T-cell (primary cell): ENCODE results near the gene ITGB1BP2. TPM values are rescaled to one million over a fixed set of nuclear protein-coding genes. Genes with fewer than 3 reads are reported as not detected.
"Not testable (repeated sequence)": the region's sequence is repeated elsewhere in the genome, so short reads cannot be mapped to it uniquely, and the experiment has no call there.

ENCODE experiments used
- ATAC-seq, 4 experiments: fragments of 200-7000 bp in 3 of 4; fragments of 150-1000 bp in 1 of 4; cut with Tn5 transposase; replicated peaks in 1 of 4; 1 replicate in 3 of 4; 2 replicates in 1 of 4; pipeline ENCODE4 v1.10.0; 2021; ENCODE audit warnings: moderate library complexity in 3 of 4, mild to moderate bottlenecking in 2 of 4, moderate number of reproducible peaks in 1 of 4
- CTCF ChIA-PET, 2 donors: fragments of 300-600 bp; sonication (Branson Sonifier 250); formaldehyde crosslinking; loops; one replicate each; lab custom pipeline; 2022; ENCODE audit warnings: antibody characterized with exemption in 2 of 2; lab: Charles Lee
- POLR2A ChIA-PET, 2 donors: fragments of 300-600 bp; sonication (Branson Sonifier 250); formaldehyde crosslinking; loops; one replicate each; lab custom pipeline; 2022; ENCODE audit warnings: antibody characterized with exemption in 2 of 2; lab: Charles Lee
- DNase-seq, 35 experiments: peaks; one replicate each; pipeline versions ENCODE4 v3.0.0 to v3.0.0-alpha.2; 2013 to 2023
- H3K27ac ChIP-seq: one replicate; pipeline ENCODE4 v1.5.1; 2013; ENCODE audit warnings: low read length
- H3K27me3 ChIP-seq, 2 experiments: replicated peaks in 1 of 2; 1 replicate in 1 of 2; 2 replicates in 1 of 2; pipeline versions ENCODE4 v1.6.1 to v1.7.0; 2013; ENCODE audit warnings: low read length in 1 of 2, mixed read lengths in 1 of 2; ENCODE audit not compliant: control insufficient read depth in 2 of 2, insufficient read depth in 2 of 2; ENCODE audit errors: extremely low read depth in 1 of 2
- H3K36me3 ChIP-seq, 2 donors: 1 replicate in 1 of 2; 2 replicates in 1 of 2; pipeline versions ENCODE4 v1.6.1 to v1.7.0; 2013; ENCODE audit warnings: low read length in 1 of 2; ENCODE audit not compliant: control insufficient read depth in 2 of 2, insufficient read depth in 1 of 2; ENCODE audit errors: extremely low read depth in 1 of 2
- H3K4me1 ChIP-seq, 2 experiments: 1 replicate in 1 of 2; 2 replicates in 1 of 2; pipeline versions ENCODE4 v1.6.1 to v1.7.0; 2013; ENCODE audit warnings: low read length in 2 of 2, mixed read lengths in 1 of 2; ENCODE audit not compliant: insufficient read depth in 2 of 2, control insufficient read depth in 1 of 2; ENCODE audit errors: extremely low read depth in 1 of 2
- H3K4me3 ChIP-seq, 2 donors: 1 replicate in 1 of 2; 2 replicates in 1 of 2; pipeline versions ENCODE4 v1.5.1 to v1.7.0; 2013; ENCODE audit warnings: mild to moderate bottlenecking in 2 of 2, low read length in 1 of 2, moderate library complexity in 1 of 2; ENCODE audit not compliant: control insufficient read depth in 1 of 2; ENCODE audit errors: extremely low read depth in 1 of 2
- H3K9me3 ChIP-seq: 2 replicates; pipeline ENCODE4 v1.7.0; 2013
- H3K27ac Mint-ChIP-seq, 2 donors: one replicate each; pipeline ENCODE4 v1.8.0; 2020 to 2021; ENCODE audit warnings: mild to moderate bottlenecking in 2 of 2, mixed read lengths in 2 of 2
- H3K27me3 Mint-ChIP-seq, 2 donors: one replicate each; pipeline ENCODE4 v1.8.0; 2021 to 2022; ENCODE audit warnings: mixed read lengths in 2 of 2
- H3K36me3 Mint-ChIP-seq: one replicate; pipeline ENCODE4 v1.8.0; 2021; ENCODE audit warnings: mixed read lengths
- H3K4me1 Mint-ChIP-seq, 3 donors: one replicate each; pipeline ENCODE4 v1.8.0; 2020 to 2022; ENCODE audit warnings: mixed read lengths in 3 of 3, mild to moderate bottlenecking in 1 of 3
- H3K4me3 Mint-ChIP-seq, 3 donors: one replicate each; pipeline ENCODE4 v1.8.0; 2020 to 2022; ENCODE audit warnings: mild to moderate bottlenecking in 3 of 3, mixed read lengths in 3 of 3, moderate library complexity in 3 of 3
- H3K9me3 Mint-ChIP-seq, 3 donors: one replicate each; pipeline ENCODE4 v1.8.0; 2020 to 2022; ENCODE audit warnings: mixed read lengths in 3 of 3
- WGBS: methylation state at CpG from one replicate; pipeline ENCODE4 v1.1.5; 2013; ENCODE audit warnings: missing lambda C conversion rate; ENCODE audit not compliant: insufficient coverage; 5-methylcytosine and 5-hydroxymethylcytosine counted together
- total RNA-seq, 35 experiments: library from RNA in 6 of 35; stranded (reverse) in 6 of 35; fragments of 120-200 nt in 1 of 35; gene quantifications; one replicate each; pipeline versions ENCODE4 v1.2.1 to v1.2.4 and lab custom pipeline; 2013 to 2026

The ITGB1BP2 gene
- total RNA-seq, 5 donors from 2014 or later (not counting 1 experiment from before 2014, with no cell fraction given), result 2.3 to 4.0 (median 3.0) TPM

- no peak for ATAC-seq
- Histone ChIP-seq H3K27me3 (no peaks in the 10 kb centered on the region), H3K36me3 (no peaks in the 10 kb centered on the region), H3K4me3 (no peak overlapping the region), H3K9me3 (no peaks in the 10 kb centered on the region), H3K27ac (no peak overlapping the region), H3K4me1 (peaks cover 0 to 21% of the 10 kb centered on the region in 2 experiments)
- H3K36me3 Mint-ChIP-seq, result no peaks in the 10 kb centered on the region
- ChIA-PET CTCF (no interaction called here), POLR2A (interaction anchor here in 1 of 2 donors (0.7 kb wide), 1 partner anchor 110 kb away, joined by 5 read pairs; no protein-coding TSS in a partner anchor)
- H3K27me3 Mint-ChIP-seq, result no peaks in the 10 kb centered on the region
- no peak overlapping the region for H3K4me3 Mint-ChIP-seq
- H3K27ac Mint-ChIP-seq, result no peak overlapping the region
- no peaks in the 10 kb centered on the region for H3K9me3 Mint-ChIP-seq
- no peak for DNase-seq
- H3K4me1 Mint-ChIP-seq, result peaks cover 16 to 24% (median 23%) of the 10 kb centered on the region in 3 donors
- no CpG with 5 or more reads among the region's 4 CpGs for WGBS
Observed at GRCh38 chrX:71256856-71257255, 44.7 kb upstream of the ITGB1BP2 start.

DNA sequence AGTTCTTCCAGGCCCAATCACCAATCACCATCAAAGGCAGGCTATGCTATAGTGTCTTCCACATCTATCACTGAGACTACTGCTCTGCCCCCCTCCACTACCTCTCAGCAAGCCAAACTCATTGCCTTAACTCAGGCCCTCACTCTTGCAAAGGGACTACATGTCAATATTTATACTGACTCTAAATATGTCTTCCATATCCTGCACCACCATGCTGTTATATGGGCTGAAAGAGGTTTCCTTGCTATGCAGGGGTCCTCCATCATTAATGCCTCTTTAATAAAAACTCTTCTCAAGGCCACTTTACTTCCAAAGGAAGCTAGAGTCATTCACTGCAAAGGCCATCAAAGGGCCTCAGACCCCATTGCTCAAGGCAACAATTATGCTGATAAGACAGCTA is 32.9 kb upstream of the ITGB1BP2 start:
- ATAC-seq, POLR2A ChIA-PET, H3K27ac Mint-ChIP-seq: not testable (repeated sequence)

GRCh38 chrX:71269801-71270395 is 31.7 kb upstream of the ITGB1BP2 start:
- H3K27ac ChIP-seq, result no peak overlapping the region
- no peak overlapping the region for H3K27ac Mint-ChIP-seq
- WGBS, result 96% methylated on average over 11 of the region's 19 CpGs
- no peaks in the 10 kb centered on the region for H3K9me3 Mint-ChIP-seq
- CTCF ChIA-PET, result no interaction called here
- H3K36me3 Mint-ChIP-seq, result no peaks in the 10 kb centered on the region
- POLR2A ChIA-PET, result no interaction called here
- no peak for DNase-seq
- no peak for ATAC-seq
- no peaks in the 10 kb centered on the region for H3K4me1 ChIP-seq
- H3K4me3 Mint-ChIP-seq, result no peak overlapping the region
- H3K4me1 Mint-ChIP-seq, result no peaks in the 10 kb centered on the region
- no peaks in the 10 kb centered on the region for H3K27me3 ChIP-seq
- H3K4me3 ChIP-seq, result no peak overlapping the region
- H3K36me3 ChIP-seq, result no peaks in the 10 kb centered on the region
- peaks cover 0 to 10% of the 10 kb centered on the region in 2 donors for H3K27me3 Mint-ChIP-seq
- H3K9me3 ChIP-seq, result no peaks in the 10 kb centered on the region

More for the DNA sequence above, 32.9 kb upstream of the ITGB1BP2 start:
- peaks cover 0 to 10% of the 10 kb centered on the region in 2 donors for H3K27me3 Mint-ChIP-seq
- H3K9me3 Mint-ChIP-seq, H3K4me1 Mint-ChIP-seq, H3K9me3 ChIP-seq, H3K4me3 Mint-ChIP-seq, CTCF ChIA-PET, H3K4me1 ChIP-seq, H3K27ac ChIP-seq, DNase-seq, H3K27me3 ChIP-seq, H3K36me3 ChIP-seq, H3K4me3 ChIP-seq, H3K36me3 Mint-ChIP-seq: not testable (repeated sequence)

DNA sequence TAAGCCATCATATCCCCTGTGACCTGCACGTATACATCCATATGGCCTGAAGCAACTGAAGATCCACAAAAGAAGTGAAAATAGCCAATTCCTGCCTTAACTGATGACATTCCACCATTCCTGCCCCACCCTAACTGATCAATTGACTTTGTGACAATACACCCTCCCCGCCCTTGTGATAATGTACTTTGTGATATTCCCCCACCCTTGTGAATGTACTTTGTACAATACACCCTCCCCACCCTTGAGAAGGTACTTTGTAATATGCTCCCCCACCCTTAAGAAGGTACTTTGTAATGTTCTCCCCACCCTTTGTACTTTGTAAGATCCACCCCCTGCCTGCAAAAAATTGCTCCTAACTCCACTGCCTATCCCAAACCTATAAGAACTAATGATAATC is 29.2 kb upstream of the ITGB1BP2 start:
- H3K4me1 Mint-ChIP-seq, H3K4me3 Mint-ChIP-seq, H3K27ac Mint-ChIP-seq, H3K36me3 Mint-ChIP-seq, H3K27me3 ChIP-seq, CTCF ChIA-PET, H3K27ac ChIP-seq, DNase-seq, H3K9me3 ChIP-seq, H3K4me1 ChIP-seq, H3K27me3 Mint-ChIP-seq, H3K9me3 Mint-ChIP-seq, H3K4me3 ChIP-seq, ATAC-seq, H3K36me3 ChIP-seq, POLR2A ChIA-PET: not testable (repeated sequence)
- no CpG with 5 or more reads among the region's 2 CpGs for WGBS

DNA sequence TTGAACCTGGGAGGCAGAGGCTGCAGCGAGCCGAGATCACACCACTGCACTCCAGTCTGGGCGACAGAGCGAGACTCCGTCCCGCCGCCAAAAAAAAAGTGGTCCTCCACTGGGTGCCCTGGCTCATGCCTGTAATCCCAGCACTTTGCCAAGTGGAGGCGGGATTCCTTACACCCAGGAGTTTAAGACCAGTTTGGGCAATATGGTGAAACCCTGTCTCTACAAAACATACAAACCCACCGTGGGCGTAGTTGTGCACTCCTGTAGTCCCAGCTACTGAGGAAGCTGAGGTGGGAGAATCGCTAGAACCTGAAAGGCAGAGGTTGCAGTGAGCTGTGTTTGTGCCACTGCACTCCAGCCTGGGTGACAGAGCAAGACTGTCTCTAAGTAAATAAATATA is 20.2 kb upstream of the ITGB1BP2 start:
- peaks cover 6 to 16% (median 10%) of the 10 kb centered on the region in 3 donors for H3K4me1 Mint-ChIP-seq
- H3K9me3 Mint-ChIP-seq, H3K36me3 Mint-ChIP-seq, H3K4me1 ChIP-seq, H3K27ac ChIP-seq, H3K27me3 Mint-ChIP-seq, ATAC-seq, DNase-seq, H3K4me3 ChIP-seq, H3K9me3 ChIP-seq, H3K27ac Mint-ChIP-seq, H3K27me3 ChIP-seq, H3K36me3 ChIP-seq, H3K4me3 Mint-ChIP-seq: not testable (repeated sequence)
- 97% methylated on average over 5 of the region's 11 CpGs for WGBS
- ChIA-PET CTCF (interaction anchor here (0.6 to 0.7 kb wide), 2 partner anchors 25 to 888 kb away, joined by 3 read pairs; no protein-coding TSS in a partner anchor), POLR2A (interaction anchor here in 1 of 2 donors (0.6 kb wide), 1 partner anchor 73 kb away, joined by 4 read pairs; no protein-coding TSS in a partner anchor)

DNA sequence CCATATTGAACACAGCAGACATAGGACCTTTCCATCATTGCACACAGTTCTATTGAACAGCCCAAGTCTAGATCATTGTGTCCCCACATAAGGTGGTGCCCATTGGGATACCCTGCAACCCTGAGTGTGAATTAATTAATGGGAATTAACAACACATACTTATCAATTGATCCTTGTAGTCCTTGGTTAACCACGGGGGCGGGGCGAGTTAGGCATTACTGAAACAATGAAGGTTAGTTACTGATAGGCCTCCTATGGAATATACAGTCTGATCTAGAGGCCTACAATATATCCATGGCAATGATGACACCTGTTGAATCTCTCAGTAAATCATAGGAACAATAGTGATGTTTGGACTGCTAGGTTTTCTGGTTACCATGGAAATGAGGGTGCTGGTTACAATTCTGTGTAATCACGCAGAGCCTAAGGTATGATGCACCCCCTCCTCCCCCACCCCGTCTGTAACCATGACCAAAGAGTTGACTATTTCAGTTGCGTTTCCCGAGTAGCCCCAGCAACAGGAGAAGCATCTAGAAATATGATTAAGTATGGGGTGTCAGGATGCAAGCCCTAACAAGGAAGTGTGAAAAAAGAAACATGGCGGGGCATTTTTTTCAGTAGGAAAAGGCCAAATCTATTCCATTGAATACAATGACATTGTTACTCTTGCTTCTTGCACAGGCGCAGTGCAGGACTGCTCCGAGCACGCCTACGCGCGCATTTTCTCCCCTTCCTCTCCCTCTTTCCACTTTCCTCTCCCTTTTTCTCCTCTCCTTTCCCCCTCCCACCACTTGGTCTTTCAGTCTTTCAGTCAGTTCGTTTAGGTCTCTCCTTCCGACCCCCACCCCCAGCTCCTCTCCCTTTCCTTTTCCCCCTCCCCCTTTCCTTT is 18.8 kb upstream of the ITGB1BP2 start:
- DNase-seq (peak in 29 of 35 experiments; percentile 7 to 65 (median 30)), ATAC-seq (peak; percentile 54 to 62 (median 58))
- Mint-ChIP-seq H3K27me3 (peaks cover 0 to 6% of the 10 kb centered on the region in 2 donors), H3K36me3 (peaks cover 3% of the 10 kb centered on the region), H3K27ac (peak overlapping the region; percentile 98 to 99), H3K9me3 (no peaks in the 10 kb centered on the region), H3K4me3 (peak overlapping the region; percentile 92 to 97 (median 97)), H3K4me1 (peaks cover 6 to 20% (median 16%) of the 10 kb centered on the region in 3 donors)
- Histone ChIP-seq H3K4me1 (peaks cover 9 to 17% of the 10 kb centered on the region in 2 experiments), H3K36me3 (no peaks in the 10 kb centered on the region), H3K9me3 (no peaks in the 10 kb centered on the region), H3K27ac (peak overlapping the region; percentile 96), H3K4me3 (peak overlapping the region; percentile 25 to 79), H3K27me3 (no peaks in the 10 kb centered on the region)
- ChIA-PET CTCF (interaction anchor here (0.6 to 1.8 kb wide), 11 partner anchors 15 to 324 kb away, joined by 3 to 22 read pairs (median 4); partner anchors contain the start of genes ZMYM3 (in 2 of the 2), MED12 (in 1 of the 2) and TAF1 (in 1 of the 2)), POLR2A (interaction anchor here (0.6 to 1.6 kb wide), 8 partner anchors 28 to 252 kb away, joined by 3 to 26 read pairs (median 4); partner anchors contain the start of genes TAF1 (in 2 of the 2) and ZMYM3 (in 1 of the 2))
- 2% methylated on average over 6 of the region's 16 CpGs for WGBS
